AG10803 (cell line): ENCODE data around the gene SLC2A3.
A peak's percentile ranks its signal among the peaks of the same experiment; 100 is the strongest.
"Not testable (repeated sequence)": the region's sequence is repeated elsewhere in the genome, so short reads cannot be mapped to it uniquely, and the experiment has no call there.

Experiments used
- DNase-seq: peaks from one replicate; pipeline ENCODE4 v3.0.0; 2010; ENCODE audit warnings: low read depth
- H3K4me3 ChIP-seq: 2 replicates; pipeline ENCODE4 v1.5.1; 2011; ENCODE audit warnings: mild to moderate bottlenecking, low read length, control low read depth
- CTCF ChIP-seq: conservative IDR thresholded peaks from 2 replicates; pipeline ENCODE4 v1.5.1; 2011; ENCODE audit warnings: mild to moderate bottlenecking, low read length, control low read depth, inconsistent platforms

SLC2A3 gene

GRCh38 chr12:7937833-7938506 is 2.0 kb upstream of the SLC2A3 start:
- DNase-seq = no peak
- no peak overlapping the region for H3K4me3 ChIP-seq
- TF ChIP-seq CTCF = peak; percentile 53

- no peak for DNase-seq
- peak overlapping the region; percentile 75 for H3K4me3 ChIP-seq
- no peak for TF ChIP-seq CTCF
Measured at GRCh38 chr12:7934889-7935492, 996 bp downstream of the SLC2A3 start.

GRCh38 chr12:7934091-7934888 is 1.7 kb downstream of the SLC2A3 start:
- DNase-seq = no peak
- no peak for TF ChIP-seq CTCF
- peak overlapping the region; percentile 75 for H3K4me3 ChIP-seq

DNA sequence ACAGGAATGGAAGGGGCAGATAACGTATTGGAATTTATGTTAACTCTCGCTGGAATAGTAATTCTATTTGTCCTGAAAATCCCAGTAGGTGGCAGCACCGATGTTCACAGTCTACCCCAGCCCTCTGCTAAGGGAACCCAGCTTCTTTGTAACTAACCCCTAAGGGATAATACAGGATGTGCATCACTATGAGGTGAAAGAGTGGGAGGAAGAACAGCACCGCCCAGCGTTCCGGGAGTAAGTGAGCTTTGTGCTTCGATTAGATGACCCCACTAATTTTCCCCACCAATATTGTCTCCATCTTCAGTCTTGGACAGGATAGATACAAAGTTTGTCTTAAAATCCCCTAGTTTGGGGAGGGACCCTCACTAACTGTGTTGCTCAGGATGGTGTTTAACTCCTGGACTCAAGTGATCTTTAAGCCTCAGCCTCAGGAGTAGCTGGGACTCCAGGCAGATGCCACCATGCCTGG is 2.7 kb downstream of the SLC2A3 start:
- peak overlapping the region; percentile 75 for H3K4me3 ChIP-seq
- TF ChIP-seq CTCF = peak; percentile 76
- peak; percentile 96 for DNase-seq

GRCh38 chr12:7932599-7933240 is 3.3 kb downstream of the SLC2A3 start:
- DNase-seq, H3K4me3 ChIP-seq: not testable (repeated sequence)

GRCh38 chr12:7929083-7929792 is 6.7 kb downstream of the SLC2A3 start:
- no peak for DNase-seq
- no peak for TF ChIP-seq CTCF
- H3K4me3 ChIP-seq = no peak overlapping the region

DNA sequence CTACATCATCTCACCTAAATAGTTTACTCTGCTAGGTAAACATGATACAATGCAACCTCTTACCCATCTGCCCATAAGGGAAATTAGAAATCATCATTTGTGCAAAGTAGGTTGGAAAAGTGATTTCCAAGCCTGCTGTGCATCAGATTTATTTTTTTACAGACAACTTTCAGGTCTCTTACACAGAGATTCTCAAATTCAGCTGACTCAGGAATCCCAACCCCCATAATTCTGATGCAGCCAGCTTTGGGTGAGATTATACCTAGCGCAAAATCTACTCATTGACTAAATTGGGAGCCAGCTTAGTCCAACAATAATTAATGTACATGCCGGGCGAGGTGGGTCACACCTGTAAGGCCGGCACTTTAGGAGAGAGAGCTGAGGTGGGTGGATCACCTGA is 8.5 kb downstream of the SLC2A3 start:
- TF ChIP-seq CTCF = no peak
- no peak for DNase-seq
- H3K4me3 ChIP-seq = no peak overlapping the region

DNA sequence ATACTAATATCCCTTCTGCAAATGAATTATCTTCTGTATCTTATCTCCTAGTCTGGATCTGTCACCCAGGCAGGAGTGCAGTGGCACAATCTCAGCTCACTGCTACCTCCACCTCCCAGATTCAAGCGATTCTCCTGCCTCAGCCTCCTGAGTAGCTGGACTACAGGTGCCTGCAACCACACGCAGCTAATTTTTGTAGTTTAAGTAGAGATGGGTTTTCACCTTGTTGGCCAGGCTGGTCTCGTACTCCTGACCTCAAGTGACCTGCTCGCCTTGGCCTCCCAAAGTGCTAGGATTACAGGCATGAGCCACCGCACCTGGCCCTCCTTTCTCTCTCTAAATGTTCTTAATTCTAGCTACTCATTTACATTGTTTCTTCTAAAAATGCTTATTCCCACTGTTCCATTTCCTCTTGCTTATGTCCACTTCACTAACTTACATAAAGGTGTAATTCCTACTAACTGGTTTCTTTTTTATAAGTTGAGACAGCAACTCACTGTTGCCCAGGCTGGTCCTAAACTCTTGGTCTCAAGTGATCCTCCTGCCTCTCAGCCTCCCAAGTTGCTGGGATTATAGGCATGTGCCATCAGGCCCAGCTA is 9.8 kb downstream of the SLC2A3 start:
- not testable (repeated sequence) for H3K4me3 ChIP-seq, DNase-seq
